HG03175 (cell line): ENCODE measurements around the gene TYMP.
"Not testable (repeated sequence)": the region's sequence is repeated elsewhere in the genome, so short reads cannot be mapped to it uniquely, and the experiment has no call there.

Experiments used
- ATAC-seq: cut with Tn5 transposase; IDR thresholded peaks from one replicate; pipeline ENCODE4 v1.9.1; 2021; ENCODE audit warnings: mild to moderate bottlenecking, moderate library complexity; ENCODE audit not compliant: unreplicated experiment

Gene TYMP

DNA sequence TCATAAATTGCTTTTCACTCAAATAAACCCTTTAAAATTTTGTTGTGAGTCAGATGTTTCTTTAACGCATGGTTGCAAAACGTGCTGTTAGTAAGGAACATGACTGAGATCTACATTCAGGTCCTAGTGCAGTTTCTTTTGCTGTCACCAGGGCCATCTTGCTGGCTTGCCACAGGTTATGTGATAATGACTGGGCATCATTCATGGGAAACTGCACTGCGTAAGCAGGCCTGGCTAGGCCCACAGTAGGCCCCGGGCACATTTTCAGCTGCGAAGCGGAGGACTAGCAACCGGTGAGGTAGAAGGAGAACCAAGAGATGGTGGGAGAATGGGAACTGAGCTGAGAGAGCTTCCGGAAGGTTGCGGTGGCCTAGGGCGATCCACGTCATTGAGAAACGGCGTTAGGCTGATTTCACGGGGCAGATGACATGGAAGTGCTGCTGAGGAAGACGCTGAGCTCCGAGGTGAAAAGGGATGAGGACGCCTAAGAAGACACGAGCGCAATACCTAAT, 12.7 kb upstream of the TYMP start:
- ATAC-seq: no peak

DNA sequence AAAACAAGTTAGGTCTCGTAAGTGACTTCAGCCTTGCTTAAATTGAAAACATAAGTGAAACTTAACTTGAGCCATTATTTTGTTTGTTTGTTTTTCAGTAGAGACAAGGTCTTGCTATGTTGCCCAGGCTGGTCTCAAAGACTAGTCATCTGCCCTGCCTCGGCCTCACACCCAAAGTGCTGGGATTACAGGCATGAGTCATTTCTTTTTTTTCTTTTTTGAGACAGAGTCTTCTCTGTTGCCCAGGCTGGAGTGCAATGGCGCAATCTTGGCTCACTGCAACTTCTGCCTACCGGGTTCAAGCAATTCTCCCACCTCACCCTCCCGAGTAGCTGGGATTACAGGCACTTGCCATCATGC, 11.8 kb upstream of the TYMP start:
- not testable (repeated sequence) for ATAC-seq

- no peak for ATAC-seq
These were observed 10.6 kb upstream of the TYMP start for GRCh38 chr22:50540381-50540780.

- ATAC-seq: no peak
These were observed 8.0 kb upstream of the TYMP start for GRCh38 chr22:50537765-50538164.

- ATAC-seq: no peak
These were observed 6.4 kb upstream of the TYMP start for GRCh38 chr22:50536226-50536625.

DNA sequence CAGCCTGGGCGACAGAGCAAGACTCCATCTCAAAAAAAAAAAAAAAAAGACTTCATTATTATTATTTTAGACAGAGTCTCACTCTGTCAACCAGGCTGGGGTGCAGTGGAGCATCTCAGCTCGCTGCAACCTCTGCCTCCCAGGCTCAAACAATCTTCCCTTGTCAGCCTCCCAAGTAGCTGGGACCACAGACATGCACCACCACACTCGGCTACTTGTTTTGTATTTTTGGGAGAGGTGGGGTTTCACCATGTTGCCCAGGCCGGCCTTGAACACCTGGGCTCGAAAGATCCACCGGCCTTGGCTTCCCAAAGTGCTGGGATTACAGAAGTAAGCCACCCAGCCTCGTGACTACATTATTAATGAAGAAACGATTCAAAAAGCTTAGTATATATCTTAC, 5.3 kb upstream of the TYMP start:
- no peak for ATAC-seq

- not testable (repeated sequence) for ATAC-seq
These were observed 4.3 kb upstream of the TYMP start for GRCh38 chr22:50533856-50534711.

GRCh38 chr22:50532824-50533796, 3.3 kb upstream of the TYMP start:
- ATAC-seq: no peak

GRCh38 chr22:50531962-50532674, 2.3 kb upstream of the TYMP start:
- no peak for ATAC-seq

GRCh38 chr22:50531546-50531961, 1.7 kb upstream of the TYMP start:
- ATAC-seq: no peak

GRCh38 chr22:50530877-50531545, 1.2 kb upstream of the TYMP start:
- peak; percentile 30 for ATAC-seq

GRCh38 chr22:50530580-50530876, 716 bp upstream of the TYMP start:
- ATAC-seq: no peak

DNA sequence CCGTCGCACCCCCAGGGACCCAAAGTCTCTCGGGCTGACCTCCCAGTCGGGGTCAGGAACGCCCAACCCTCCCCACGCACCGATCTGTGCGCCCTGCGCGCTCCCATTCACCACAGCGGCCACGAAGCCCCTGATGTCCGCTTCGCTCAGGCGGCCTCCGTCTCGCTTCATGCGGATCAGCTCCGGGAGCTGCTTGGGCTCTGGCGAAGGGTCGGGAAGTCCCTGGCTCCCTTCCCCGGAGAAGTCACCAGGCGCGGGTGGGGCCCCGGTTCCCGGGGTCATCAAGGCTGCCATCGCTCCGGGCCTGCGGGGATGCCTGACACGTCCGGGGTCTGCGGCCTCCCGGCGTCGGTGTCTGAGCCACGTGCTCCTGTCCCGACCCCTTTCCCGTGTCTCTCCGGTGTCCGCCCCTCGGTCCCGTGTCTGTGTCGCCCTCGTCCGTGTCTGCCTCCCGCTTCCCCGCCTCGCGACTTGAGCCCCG, 356 bp downstream of the TYMP start:
- no peak for ATAC-seq

GRCh38 chr22:50528682-50529415, 963 bp downstream of the TYMP start:
- no peak for ATAC-seq

DNA sequence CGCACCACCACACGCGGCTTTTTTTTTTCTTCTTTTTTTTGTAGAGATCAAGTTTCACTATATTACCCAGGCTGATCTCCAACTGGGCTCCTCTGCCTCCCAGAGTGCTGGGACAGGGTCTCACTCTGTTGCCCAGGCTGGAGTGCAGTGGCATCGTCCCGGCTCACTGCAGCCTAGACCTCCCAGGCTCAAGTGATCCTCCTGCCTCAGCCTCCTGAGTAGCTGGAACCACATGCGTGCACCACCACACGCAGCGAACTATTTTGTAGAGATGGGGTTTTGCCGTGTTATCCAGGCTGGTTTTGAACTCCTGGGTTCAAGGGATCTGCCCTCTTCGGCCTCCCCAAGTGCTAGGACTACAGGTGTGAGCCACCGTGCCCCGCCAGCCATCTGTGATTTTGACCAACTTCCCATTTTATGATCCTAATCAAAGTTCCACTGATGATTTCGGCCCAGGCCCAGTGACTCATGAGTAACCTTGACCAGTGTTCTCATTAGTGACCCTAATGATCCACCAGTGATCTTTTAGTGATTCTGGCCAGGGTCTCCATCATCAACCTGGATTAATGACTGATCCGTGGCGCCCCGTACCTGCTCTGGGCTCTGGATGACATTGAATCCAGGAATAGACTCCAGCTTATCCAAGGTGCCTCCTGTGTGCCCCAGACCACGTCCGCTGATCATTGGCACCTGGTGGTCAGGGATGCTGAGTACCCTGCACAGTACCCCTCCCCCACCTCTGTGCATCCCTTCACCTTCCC, 1.7 kb downstream of the TYMP start:
- ATAC-seq: no peak

DNA sequence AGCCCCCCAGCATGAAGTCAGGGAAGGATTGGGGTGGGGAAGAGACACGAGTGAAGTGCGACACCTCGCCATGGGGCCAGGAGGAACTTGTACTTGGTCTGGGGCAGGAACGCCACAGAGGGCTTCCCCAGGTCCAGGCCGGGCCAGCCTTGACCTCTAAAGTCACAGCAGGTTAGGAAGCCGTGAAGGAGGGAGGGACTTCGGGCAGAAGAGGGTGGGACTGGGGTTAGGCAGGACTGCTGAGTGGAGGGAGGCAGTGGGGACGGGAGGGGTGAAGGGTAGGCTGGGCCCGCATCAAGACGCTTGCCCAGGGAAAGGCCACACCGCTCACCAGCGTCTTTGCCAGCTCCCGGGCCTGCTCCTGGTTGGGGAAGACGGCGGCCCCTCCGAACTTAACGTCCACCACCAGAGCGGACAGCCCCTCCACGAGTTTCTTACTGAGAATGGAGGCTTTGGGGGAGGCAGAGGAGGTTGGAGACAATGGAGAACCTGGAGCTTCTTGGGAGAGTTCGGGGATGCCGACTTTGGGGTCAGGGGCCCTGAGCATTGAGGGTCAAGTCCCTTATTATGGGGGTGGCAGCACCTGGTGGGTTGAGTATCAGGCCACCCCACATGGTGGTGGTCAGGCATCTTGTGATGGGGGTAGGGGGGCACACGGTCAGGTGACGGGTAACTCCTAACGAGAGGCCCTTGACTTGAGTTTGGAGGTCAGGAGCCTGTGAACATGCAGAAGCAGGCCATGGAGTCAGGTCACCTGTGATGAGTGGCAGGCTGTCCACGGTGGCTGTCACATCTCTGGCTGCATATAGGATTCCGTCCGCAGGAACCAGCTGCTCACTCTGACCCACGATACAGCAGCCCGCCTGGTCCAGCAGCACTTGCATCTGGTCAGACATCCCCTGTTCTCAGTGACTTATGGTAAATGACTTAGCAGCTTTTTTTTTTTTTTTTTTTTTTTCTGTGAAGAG, 2.7 kb downstream of the TYMP start:
- ATAC-seq: no peak

GRCh38 chr22:50526108-50526833, 3.5 kb downstream of the TYMP start:
- peak; percentile 13 for ATAC-seq

GRCh38 chr22:50525858-50526107, 4.0 kb downstream of the TYMP start:
- ATAC-seq: no peak
